H1 (cell line): ENCODE data around the gene UBE2E2. TPM values are rescaled to one million over a fixed set of nuclear protein-coding genes. Genes with fewer than 3 reads are reported as not detected.

ENCODE experiments used
- ASH2L ChIP-seq: fragments of 200-600, 300-600 bp; sonication (generic); IDR thresholded peaks from one replicate; pipeline ENCODE4 v1.7.1; 2017; ENCODE audit warnings: low read length
- EGR1 ChIP-seq: IDR thresholded peaks from 2 replicates; pipeline ENCODE4 v1.6.1; 2011; ENCODE audit warnings: low read depth, low read length, borderline replicate concordance
- USF2 ChIP-seq: IDR thresholded peaks from 2 replicates; pipeline ENCODE4 v1.6.1; 2011; ENCODE audit warnings: low read length, improper control_type of control experiment
- polyA plus RNA-seq, 7 experiments: library from polyadenylated mRNA; depleted of rRNA in 3 of 7; stranded (reverse) in 5 of 7; unstranded in 2 of 7; fragments of >200 nt in 5 of 7; fragments of 200-250 nt in 2 of 7; gene quantifications; 1 replicate in 5 of 7; 2 replicates in 1 of 7; 4 replicates in 1 of 7; pipeline versions ENCODE4 v1.2.1 to v1.2.3, GENCODE V29; 2011 to 2013; ENCODE audit warnings: missing spikeins in 2 of 7, mixed read lengths in 2 of 7
- total RNA-seq: library from RNA; stranded (reverse); fragmentation: NEBNext Ultra II Directional; extraction: Animal tissue kit (Norgen Biotek cat#: 25700); gene quantifications from 2 replicates; pipeline ENCODE4 v1.2.1, GENCODE V29; 2021
- TF ChIP-seq, protein P1 (sequence below): fragments of 300-600 bp; sonication (generic); IDR thresholded peaks from 2 replicates; pipeline ENCODE4 v1.7.1; 2012; ENCODE audit warnings: low read length, moderate library complexity, mild to moderate bottlenecking, inconsistent platforms; ENCODE audit not compliant: insufficient replicate concordance

The UBE2E2 gene
- total and polyA plus RNA-seq, 2 of the 8 experiments (the other 6 are each of a cell fraction or from before 2014, with no cell fraction given): 57.6 to 70.6 TPM

DNA sequence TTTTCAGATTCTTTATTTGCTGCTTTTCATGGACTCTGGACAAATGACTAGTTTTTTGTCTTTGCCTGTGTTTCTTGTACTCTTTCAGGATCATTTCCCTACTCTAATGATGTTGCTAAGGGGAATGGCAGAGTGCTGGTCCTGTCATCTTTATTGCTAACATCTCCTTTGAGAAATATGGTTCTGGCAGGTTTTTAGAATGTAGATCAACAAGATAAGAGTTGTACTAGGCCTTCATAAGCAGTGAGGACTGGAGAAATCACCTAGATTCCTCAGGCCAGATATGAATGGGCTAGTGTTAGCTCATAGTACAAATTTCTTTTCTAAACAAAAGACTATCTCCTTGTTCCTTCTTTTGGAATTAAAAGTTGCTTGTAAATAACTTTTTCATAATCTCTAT, 156.0 kb downstream of the UBE2E2 start (continued):
- TF ChIP-seq, protein P1, sequence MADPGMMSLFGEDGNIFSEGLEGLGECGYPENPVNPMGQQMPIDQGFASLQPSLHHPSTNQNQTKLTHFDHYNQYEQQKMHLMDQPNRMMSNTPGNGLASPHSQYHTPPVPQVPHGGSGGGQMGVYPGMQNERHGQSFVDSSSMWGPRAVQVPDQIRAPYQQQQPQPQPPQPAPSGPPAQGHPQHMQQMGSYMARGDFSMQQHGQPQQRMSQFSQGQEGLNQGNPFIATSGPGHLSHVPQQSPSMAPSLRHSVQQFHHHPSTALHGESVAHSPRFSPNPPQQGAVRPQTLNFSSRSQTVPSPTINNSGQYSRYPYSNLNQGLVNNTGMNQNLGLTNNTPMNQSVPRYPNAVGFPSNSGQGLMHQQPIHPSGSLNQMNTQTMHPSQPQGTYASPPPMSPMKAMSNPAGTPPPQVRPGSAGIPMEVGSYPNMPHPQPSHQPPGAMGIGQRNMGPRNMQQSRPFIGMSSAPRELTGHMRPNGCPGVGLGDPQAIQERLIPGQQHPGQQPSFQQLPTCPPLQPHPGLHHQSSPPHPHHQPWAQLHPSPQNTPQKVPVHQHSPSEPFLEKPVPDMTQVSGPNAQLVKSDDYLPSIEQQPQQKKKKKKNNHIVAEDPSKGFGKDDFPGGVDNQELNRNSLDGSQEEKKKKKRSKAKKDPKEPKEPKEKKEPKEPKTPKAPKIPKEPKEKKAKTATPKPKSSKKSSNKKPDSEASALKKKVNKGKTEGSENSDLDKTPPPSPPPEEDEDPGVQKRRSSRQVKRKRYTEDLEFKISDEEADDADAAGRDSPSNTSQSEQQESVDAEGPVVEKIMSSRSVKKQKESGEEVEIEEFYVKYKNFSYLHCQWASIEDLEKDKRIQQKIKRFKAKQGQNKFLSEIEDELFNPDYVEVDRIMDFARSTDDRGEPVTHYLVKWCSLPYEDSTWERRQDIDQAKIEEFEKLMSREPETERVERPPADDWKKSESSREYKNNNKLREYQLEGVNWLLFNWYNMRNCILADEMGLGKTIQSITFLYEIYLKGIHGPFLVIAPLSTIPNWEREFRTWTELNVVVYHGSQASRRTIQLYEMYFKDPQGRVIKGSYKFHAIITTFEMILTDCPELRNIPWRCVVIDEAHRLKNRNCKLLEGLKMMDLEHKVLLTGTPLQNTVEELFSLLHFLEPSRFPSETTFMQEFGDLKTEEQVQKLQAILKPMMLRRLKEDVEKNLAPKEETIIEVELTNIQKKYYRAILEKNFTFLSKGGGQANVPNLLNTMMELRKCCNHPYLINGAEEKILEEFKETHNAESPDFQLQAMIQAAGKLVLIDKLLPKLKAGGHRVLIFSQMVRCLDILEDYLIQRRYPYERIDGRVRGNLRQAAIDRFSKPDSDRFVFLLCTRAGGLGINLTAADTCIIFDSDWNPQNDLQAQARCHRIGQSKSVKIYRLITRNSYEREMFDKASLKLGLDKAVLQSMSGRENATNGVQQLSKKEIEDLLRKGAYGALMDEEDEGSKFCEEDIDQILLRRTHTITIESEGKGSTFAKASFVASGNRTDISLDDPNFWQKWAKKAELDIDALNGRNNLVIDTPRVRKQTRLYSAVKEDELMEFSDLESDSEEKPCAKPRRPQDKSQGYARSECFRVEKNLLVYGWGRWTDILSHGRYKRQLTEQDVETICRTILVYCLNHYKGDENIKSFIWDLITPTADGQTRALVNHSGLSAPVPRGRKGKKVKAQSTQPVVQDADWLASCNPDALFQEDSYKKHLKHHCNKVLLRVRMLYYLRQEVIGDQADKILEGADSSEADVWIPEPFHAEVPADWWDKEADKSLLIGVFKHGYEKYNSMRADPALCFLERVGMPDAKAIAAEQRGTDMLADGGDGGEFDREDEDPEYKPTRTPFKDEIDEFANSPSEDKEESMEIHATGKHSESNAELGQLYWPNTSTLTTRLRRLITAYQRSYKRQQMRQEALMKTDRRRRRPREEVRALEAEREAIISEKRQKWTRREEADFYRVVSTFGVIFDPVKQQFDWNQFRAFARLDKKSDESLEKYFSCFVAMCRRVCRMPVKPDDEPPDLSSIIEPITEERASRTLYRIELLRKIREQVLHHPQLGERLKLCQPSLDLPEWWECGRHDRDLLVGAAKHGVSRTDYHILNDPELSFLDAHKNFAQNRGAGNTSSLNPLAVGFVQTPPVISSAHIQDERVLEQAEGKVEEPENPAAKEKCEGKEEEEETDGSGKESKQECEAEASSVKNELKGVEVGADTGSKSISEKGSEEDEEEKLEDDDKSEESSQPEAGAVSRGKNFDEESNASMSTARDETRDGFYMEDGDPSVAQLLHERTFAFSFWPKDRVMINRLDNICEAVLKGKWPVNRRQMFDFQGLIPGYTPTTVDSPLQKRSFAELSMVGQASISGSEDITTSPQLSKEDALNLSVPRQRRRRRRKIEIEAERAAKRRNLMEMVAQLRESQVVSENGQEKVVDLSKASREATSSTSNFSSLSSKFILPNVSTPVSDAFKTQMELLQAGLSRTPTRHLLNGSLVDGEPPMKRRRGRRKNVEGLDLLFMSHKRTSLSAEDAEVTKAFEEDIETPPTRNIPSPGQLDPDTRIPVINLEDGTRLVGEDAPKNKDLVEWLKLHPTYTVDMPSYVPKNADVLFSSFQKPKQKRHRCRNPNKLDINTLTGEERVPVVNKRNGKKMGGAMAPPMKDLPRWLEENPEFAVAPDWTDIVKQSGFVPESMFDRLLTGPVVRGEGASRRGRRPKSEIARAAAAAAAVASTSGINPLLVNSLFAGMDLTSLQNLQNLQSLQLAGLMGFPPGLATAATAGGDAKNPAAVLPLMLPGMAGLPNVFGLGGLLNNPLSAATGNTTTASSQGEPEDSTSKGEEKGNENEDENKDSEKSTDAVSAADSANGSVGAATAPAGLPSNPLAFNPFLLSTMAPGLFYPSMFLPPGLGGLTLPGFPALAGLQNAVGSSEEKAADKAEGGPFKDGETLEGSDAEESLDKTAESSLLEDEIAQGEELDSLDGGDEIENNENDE: no peak
- TF ChIP-seq EGR1 (no peak), USF2 (no peak), ASH2L (no peak)
